Measurements from ENCODE around the gene STX2. TPM values are rescaled to one million over a fixed set of nuclear protein-coding genes. Genes with fewer than 3 reads are reported as not detected.
A peak's percentile ranks its signal among the peaks of the same experiment; 100 is the strongest.

The STX2 gene
- total and polyA plus RNA-seq, 10 of the 15 experiments (the other 5 are each of a cell fraction or from before 2014, with no cell fraction given), result 6.0 to 22.2 (median 10.0) TPM

DNA sequence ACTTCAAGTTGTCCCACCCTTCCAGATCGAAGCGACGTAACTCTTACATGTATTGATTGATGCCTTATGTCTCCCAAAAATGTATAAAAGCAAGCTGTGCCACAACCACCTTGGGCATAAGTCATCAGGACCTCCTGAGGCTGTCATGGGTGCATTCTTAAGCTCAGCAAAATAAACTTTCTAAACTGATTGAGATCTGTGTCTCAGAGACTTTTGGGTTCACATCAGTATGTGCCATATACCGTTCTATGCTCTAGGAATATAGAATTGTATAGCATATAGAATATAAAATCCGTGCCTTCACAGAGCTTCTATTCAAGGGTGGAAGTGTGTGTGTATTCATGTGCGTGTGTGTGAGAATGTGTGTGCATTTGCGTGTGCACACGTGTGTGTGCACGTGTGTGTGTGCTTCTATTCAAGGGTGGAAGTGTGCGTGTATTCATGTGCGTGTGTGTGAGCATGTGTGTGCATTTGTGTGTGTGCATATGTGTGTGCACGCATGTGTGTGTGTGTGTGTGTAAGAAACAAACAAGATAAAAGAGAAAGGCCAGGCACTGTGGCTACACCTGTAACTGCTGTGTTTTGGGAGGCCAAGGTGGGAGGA is 11.5 kb upstream of the STX2 start:
- Histone ChIP-seq H2AFZ (ENCODE audit: control insufficient read depth, low read depth, low read length) (no peak overlapping the region), H3K9ac (ENCODE audit: control insufficient read depth, insufficient read depth, low read length) (no peak overlapping the region), H3K4me1 (ENCODE audit: control insufficient read depth, insufficient read depth, low read length) (no peaks in the 10 kb centered on the region), H3K4me2 (ENCODE audit: control insufficient read depth, insufficient read depth) (no peak overlapping the region), H3K9me3 (replicated peaks; ENCODE audit: control insufficient read depth, insufficient read depth, low read length) (no peaks in the 10 kb centered on the region), H3K27me3 (replicated peaks in 1 of 2; ENCODE audit: control insufficient read depth in 2 of 2, insufficient read depth in 2 of 2, low read length in 1 of 2) (no peaks in the 10 kb centered on the region; a peak in 1 of 4 replicates), H3K27ac (ENCODE audit: control insufficient read depth, insufficient read depth) (no peak overlapping the region), H3K36me3 (ENCODE audit: control insufficient read depth in 2 of 2, insufficient read depth in 2 of 2, low read length in 1 of 2) (no peaks in the 10 kb centered on the region), H4K20me1 (ENCODE audit: control insufficient read depth, insufficient read depth) (no peaks in the 10 kb centered on the region), H3K79me2 (ENCODE audit: control insufficient read depth, insufficient read depth, low read length) (no peaks in the 10 kb centered on the region), H3K4me3 (no peak overlapping the region)
- in situ Hi-C loops (cut with MboI), result no loop called here
- CTCF ChIA-PET, result interaction anchor here (0.5 to 1.2 kb wide), 2 partner anchors 255 to 1413 kb away, joined by 3 read pairs; no protein-coding TSS in a partner anchor
- FAIRE-seq, result no peak
- BruUV-seq (replicated peaks), result no TSS peak
- POLR2A ChIA-PET, result interaction anchor here (0.5 kb wide), 1 partner anchor 13 kb away, joined by 5 read pairs; no protein-coding TSS in a partner anchor
- ATAC-seq, result no peak
- RAD21 ChIA-PET (ENCODE audit: unreplicated experiment), result no interaction called here
- no peak for DNase-seq (ENCODE audit: low read depth, low spot score)
- intact Hi-C loops (cut with micrococcal nuclease; ENCODE audit: unreplicated experiment), result no loop called here
- WGBS (ENCODE audit: insufficient coverage, insufficient replicate concordance, low lambda C conversion rate, missing lambda C conversion rate), result 65% methylated on average over 12 of the region's 12 CpGs
- TF ChIP-seq RB1 (IDR thresholded peaks at IDR 0.05; ENCODE audit: borderline replicate concordance), result no peak
- TF ChIP-seq, protein P1, sequence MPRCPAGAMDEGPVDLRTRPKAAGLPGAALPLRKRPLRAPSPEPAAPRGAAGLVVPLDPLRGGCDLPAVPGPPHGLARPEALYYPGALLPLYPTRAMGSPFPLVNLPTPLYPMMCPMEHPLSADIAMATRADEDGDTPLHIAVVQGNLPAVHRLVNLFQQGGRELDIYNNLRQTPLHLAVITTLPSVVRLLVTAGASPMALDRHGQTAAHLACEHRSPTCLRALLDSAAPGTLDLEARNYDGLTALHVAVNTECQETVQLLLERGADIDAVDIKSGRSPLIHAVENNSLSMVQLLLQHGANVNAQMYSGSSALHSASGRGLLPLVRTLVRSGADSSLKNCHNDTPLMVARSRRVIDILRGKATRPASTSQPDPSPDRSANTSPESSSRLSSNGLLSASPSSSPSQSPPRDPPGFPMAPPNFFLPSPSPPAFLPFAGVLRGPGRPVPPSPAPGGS (IDR thresholded peaks at IDR 0.05; ENCODE audit: borderline replicate concordance, insufficient read depth, low read depth, low read length, poor library complexity, severe bottlenecking), result peak; percentile 59
- no peak for TF ChIP-seq SUZ12 (IDR thresholded peaks at IDR 0.05; ENCODE audit: unreplicated experiment)
- TF ChIP-seq MXI1 (IDR thresholded peaks at IDR 0.05; ENCODE audit: low read depth, low read length), result no peak
- TF ChIP-seq SIX5 (IDR thresholded peaks at IDR 0.05; ENCODE audit: low read depth, low read length, severe bottlenecking), result no peak
- TF ChIP-seq, protein P2, sequence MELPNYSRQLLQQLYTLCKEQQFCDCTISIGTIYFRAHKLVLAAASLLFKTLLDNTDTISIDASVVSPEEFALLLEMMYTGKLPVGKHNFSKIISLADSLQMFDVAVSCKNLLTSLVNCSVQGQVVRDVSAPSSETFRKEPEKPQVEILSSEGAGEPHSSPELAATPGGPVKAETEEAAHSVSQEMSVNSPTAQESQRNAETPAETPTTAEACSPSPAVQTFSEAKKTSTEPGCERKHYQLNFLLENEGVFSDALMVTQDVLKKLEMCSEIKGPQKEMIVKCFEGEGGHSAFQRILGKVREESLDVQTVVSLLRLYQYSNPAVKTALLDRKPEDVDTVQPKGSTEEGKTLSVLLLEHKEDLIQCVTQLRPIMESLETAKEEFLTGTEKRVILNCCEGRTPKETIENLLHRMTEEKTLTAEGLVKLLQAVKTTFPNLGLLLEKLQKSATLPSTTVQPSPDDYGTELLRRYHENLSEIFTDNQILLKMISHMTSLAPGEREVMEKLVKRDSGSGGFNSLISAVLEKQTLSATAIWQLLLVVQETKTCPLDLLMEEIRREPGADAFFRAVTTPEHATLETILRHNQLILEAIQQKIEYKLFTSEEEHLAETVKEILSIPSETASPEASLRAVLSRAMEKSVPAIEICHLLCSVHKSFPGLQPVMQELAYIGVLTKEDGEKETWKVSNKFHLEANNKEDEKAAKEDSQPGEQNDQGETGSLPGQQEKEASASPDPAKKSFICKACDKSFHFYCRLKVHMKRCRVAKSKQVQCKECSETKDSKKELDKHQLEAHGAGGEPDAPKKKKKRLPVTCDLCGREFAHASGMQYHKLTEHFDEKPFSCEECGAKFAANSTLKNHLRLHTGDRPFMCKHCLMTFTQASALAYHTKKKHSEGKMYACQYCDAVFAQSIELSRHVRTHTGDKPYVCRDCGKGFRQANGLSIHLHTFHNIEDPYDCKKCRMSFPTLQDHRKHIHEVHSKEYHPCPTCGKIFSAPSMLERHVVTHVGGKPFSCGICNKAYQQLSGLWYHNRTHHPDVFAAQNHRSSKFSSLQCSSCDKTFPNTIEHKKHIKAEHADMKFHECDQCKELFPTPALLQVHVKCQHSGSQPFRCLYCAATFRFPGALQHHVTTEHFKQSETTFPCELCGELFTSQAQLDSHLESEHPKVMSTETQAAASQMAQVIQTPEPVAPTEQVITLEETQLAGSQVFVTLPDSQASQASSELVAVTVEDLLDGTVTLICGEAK (IDR thresholded peaks at IDR 0.05; ENCODE audit: borderline replicate concordance), result no peak
- TF ChIP-seq, protein P3, sequence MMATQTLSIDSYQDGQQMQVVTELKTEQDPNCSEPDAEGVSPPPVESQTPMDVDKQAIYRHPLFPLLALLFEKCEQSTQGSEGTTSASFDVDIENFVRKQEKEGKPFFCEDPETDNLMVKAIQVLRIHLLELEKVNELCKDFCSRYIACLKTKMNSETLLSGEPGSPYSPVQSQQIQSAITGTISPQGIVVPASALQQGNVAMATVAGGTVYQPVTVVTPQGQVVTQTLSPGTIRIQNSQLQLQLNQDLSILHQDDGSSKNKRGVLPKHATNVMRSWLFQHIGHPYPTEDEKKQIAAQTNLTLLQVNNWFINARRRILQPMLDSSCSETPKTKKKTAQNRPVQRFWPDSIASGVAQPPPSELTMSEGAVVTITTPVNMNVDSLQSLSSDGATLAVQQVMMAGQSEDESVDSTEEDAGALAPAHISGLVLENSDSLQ (IDR thresholded peaks at IDR 0.05), result no peak
- TF ChIP-seq HDGF (IDR thresholded peaks at IDR 0.05), result no peak
- SMC1A ChIA-PET (ENCODE audit: uncharacterized antibody, unreplicated experiment), result no interaction called here

Data from GM12878 (cell line).